HL-60/S4 (cell line): ENCODE measurements around the gene FBXO38.

ENCODE experiments used
- in situ Hi-C: fragments of 300-500 bp; cut with MboI; formaldehyde crosslinking; loops from 2 replicates; pipeline ENCODE4 v1.14.3; 2022; ENCODE audit warnings: low sequenced_read_pairs

The FBXO38 gene

GRCh38 chr5:148383564-148384379 lies at the start of gene FBXO38:
Gene FBXO38, plus strand, starts transcription at chr5:148383958. Its CDS starts 10,819 bp downstream, at chr5:148394777.
- in situ Hi-C loops = no loop called here

GRCh38 chr5:148335259-148335658 lies 48.5 kb upstream of the FBXO38 start, which contains the start of gene SPINK9:
Gene SPINK9, plus strand, starts transcription at chr5:148335559. Its CDS starts 55 bp downstream, at chr5:148335614.
- in situ Hi-C loops = no loop called here

- in situ Hi-C loops = no loop called here
Measured at GRCh38 chr5:148336704-148337435, 46.9 kb upstream of the FBXO38 start.

- in situ Hi-C loops = no loop called here
Measured at GRCh38 chr5:148342371-148343045, 41.2 kb upstream of the FBXO38 start.

GRCh38 chr5:148343046-148343407 lies 40.7 kb upstream of the FBXO38 start:
- in situ Hi-C loops = no loop called here

- in situ Hi-C loops = no loop called here
Measured at GRCh38 chr5:148343603-148344487, 39.9 kb upstream of the FBXO38 start.

GRCh38 chr5:148347706-148348105 lies 36.1 kb upstream of the FBXO38 start:
- in situ Hi-C loops = no loop called here

- in situ Hi-C loops = no loop called here
Measured at GRCh38 chr5:148352696-148353095, 31.1 kb upstream of the FBXO38 start.

- in situ Hi-C loops = no loop called here
Measured at GRCh38 chr5:148353634-148354033, 30.1 kb upstream of the FBXO38 start.

- in situ Hi-C loops = no loop called here
Measured at GRCh38 chr5:148364343-148364742, 19.4 kb upstream of the FBXO38 start.

- in situ Hi-C loops = no loop called here
Measured at GRCh38 chr5:148368299-148368698, 15.5 kb upstream of the FBXO38 start.

- in situ Hi-C loops = no loop called here
Measured at GRCh38 chr5:148372166-148372725, 11.5 kb upstream of the FBXO38 start.

- in situ Hi-C loops = no loop called here
Measured at GRCh38 chr5:148372893-148373292, 10.9 kb upstream of the FBXO38 start.

GRCh38 chr5:148374690-148375360 lies 8.9 kb upstream of the FBXO38 start:
- in situ Hi-C loops = no loop called here

- in situ Hi-C loops = no loop called here
Measured at GRCh38 chr5:148376198-148376597, 7.6 kb upstream of the FBXO38 start.

- in situ Hi-C loops = no loop called here
Measured at GRCh38 chr5:148378670-148379069, 5.1 kb upstream of the FBXO38 start.

- in situ Hi-C loops = no loop called here
Measured at GRCh38 chr5:148379340-148379739, 4.4 kb upstream of the FBXO38 start.

GRCh38 chr5:148381906-148382305 lies 1.9 kb upstream of the FBXO38 start:
- in situ Hi-C loops = no loop called here

- in situ Hi-C loops = no loop called here
Measured at GRCh38 chr5:148382961-148383360, 797 bp upstream of the FBXO38 start.

GRCh38 chr5:148384380-148384737 lies 601 bp downstream of the FBXO38 start:
- in situ Hi-C loops = no loop called here
